GM12878 (cell line): ENCODE measurements around the gene EMP1. TPM values are rescaled to one million over a fixed set of nuclear protein-coding genes. Genes with fewer than 3 reads are reported as not detected.

Source experiments
- ATAC-seq: fragments of 200-7000 bp; cut with Tn5 transposase; 3 replicates; pipeline ENCODE4 v1.9.1; 2020; ENCODE audit warnings: mild to moderate bottlenecking, moderate library complexity
- BruUV-seq: library from RNA; stranded (reverse); fragments of 400-500 nt; replicated peaks from 2 replicates; lab custom pipeline; 2021; lab: Mats Ljungman, UMichigan
- CTCF ChIA-PET: fragments of 300-600 bp; sonication (Branson Sonifier 250); formaldehyde crosslinking; extraction: SDS; loops from one replicate; lab custom pipeline; 2021; ENCODE audit warnings: inconsistent platforms; lab: Yijun Ruan, JAX
- POLR2A ChIA-PET: fragments of 350-600 bp; formaldehyde crosslinking; extraction: SDS; loops from one replicate; lab custom pipeline; 2021; ENCODE audit warnings: inconsistent platforms; lab: Charles Lee
- RAD21 ChIA-PET: fragments of 300-600 bp; sonication (Branson Sonifier 250); formaldehyde crosslinking; loops from one replicate; lab custom pipeline; 2023; ENCODE audit warnings: antibody characterized with exemption; ENCODE audit not compliant: unreplicated experiment; lab: Charles Lee
- SMC1A ChIA-PET: fragments of 300-600 bp; sonication (Branson Sonifier 250); formaldehyde crosslinking; loops from one replicate; lab custom pipeline; 2023; ENCODE audit not compliant: unreplicated experiment, uncharacterized antibody; lab: Charles Lee
- DNase-seq: peaks from one replicate; pipeline ENCODE4 v3.0.0-alpha.2; 2011; ENCODE audit warnings: low read depth, low spot score
- FAIRE-seq: peaks from 3 replicates; lab custom pipeline; 2011; peaks lifted over from hg19 to GRCh38; lab: Jason Lieb, UNC
- H2AFZ ChIP-seq: 2 replicates; pipeline ENCODE4 v1.6.0; 2011; ENCODE audit warnings: low read depth, low read length, control low read depth; ENCODE audit not compliant: control insufficient read depth
- H3K27ac ChIP-seq: 2 replicates; pipeline ENCODE4 v1.5.1; 2011; ENCODE audit warnings: control low read depth; ENCODE audit not compliant: control insufficient read depth, insufficient read depth
- H3K27me3 ChIP-seq, 2 experiments: replicated peaks in 1 of 2; 2 replicates each; pipeline versions ENCODE4 v1.6.0 to v1.6.1; 2011; ENCODE audit warnings: low read length in 1 of 2; ENCODE audit not compliant: control insufficient read depth in 2 of 2, insufficient read depth in 2 of 2
- H3K36me3 ChIP-seq, 2 experiments: 2 replicates each; pipeline ENCODE4 v1.5.1; 2011; ENCODE audit warnings: low read length in 1 of 2; ENCODE audit not compliant: control insufficient read depth in 2 of 2, insufficient read depth in 2 of 2
- H3K4me1 ChIP-seq: 2 replicates; pipeline ENCODE4 v1.6.1; 2011; ENCODE audit warnings: mild to moderate bottlenecking, low read length, moderate library complexity, mixed read lengths; ENCODE audit not compliant: control insufficient read depth, insufficient read depth
- H3K4me2 ChIP-seq: 2 replicates; pipeline ENCODE4 v1.6.0; 2011; ENCODE audit warnings: control low read depth; ENCODE audit not compliant: control insufficient read depth, insufficient read depth
- H3K4me3 ChIP-seq: fragments of 200-600 bp; sonication (generic); 2 replicates; pipeline ENCODE4 v1.5.1; 2016
- H3K79me2 ChIP-seq: 2 replicates; pipeline ENCODE4 v1.6.0; 2011; ENCODE audit warnings: low read length; ENCODE audit not compliant: control insufficient read depth, insufficient read depth
- H3K9ac ChIP-seq: 2 replicates; pipeline ENCODE4 v1.8.0; 2011; ENCODE audit warnings: low read length, control low read depth, mixed read lengths; ENCODE audit not compliant: control insufficient read depth, insufficient read depth
- H3K9me3 ChIP-seq: replicated peaks from 3 replicates; pipeline ENCODE4 v1.5.1; 2011; ENCODE audit warnings: mild to moderate bottlenecking, low read length; ENCODE audit not compliant: control insufficient read depth, insufficient read depth
- H4K20me1 ChIP-seq: 2 replicates; pipeline ENCODE4 v1.6.0; 2011; ENCODE audit not compliant: control insufficient read depth, insufficient read depth
- BACH1 ChIP-seq: fragments of 450-650 bp; IDR thresholded peaks from 2 replicates; pipeline ENCODE4 v1.6.1; 2017; ENCODE audit warnings: mild to moderate bottlenecking, borderline replicate concordance
- BRCA1 ChIP-seq: IDR thresholded peaks from 2 replicates; pipeline ENCODE4 v1.6.1; 2011; ENCODE audit warnings: low read depth, low read length, improper control_type of control experiment
- NR2C1 ChIP-seq: fragments of 450-650 bp; IDR thresholded peaks from 2 replicates; pipeline ENCODE4 v1.6.1; 2017; ENCODE audit warnings: antibody characterized with exemption, mild to moderate bottlenecking, moderate library complexity
- PML ChIP-seq: IDR thresholded peaks from 2 replicates; pipeline ENCODE4 v1.6.1; 2012; ENCODE audit warnings: low read length, inconsistent platforms
- RAD21 ChIP-seq: IDR thresholded peaks from 2 replicates; pipeline ENCODE4 v1.6.1; 2011; ENCODE audit warnings: mild to moderate bottlenecking, low read depth, low read length, moderate library complexity; ENCODE audit not compliant: insufficient read depth
- RFX5 ChIP-seq: IDR thresholded peaks from 2 replicates; pipeline ENCODE4 v1.6.1; 2011; ENCODE audit warnings: low read depth, low read length, improper control_type of control experiment
- SMC3 ChIP-seq: IDR thresholded peaks from 2 replicates; pipeline ENCODE4 v1.6.1; 2011; ENCODE audit warnings: low read length, improper control_type of control experiment, borderline replicate concordance
- TBL1XR1 ChIP-seq: IDR thresholded peaks from 2 replicates; pipeline ENCODE4 v1.6.1; 2012; ENCODE audit warnings: low read depth, low read length, improper control_type of control experiment
- WGBS: methylation state at CpG from one replicate; pipeline ENCODE4 v1.1.6; 2016; ENCODE audit warnings: low lambda C conversion rate; ENCODE audit not compliant: insufficient replicate concordance, insufficient coverage; ENCODE audit errors: missing lambda C conversion rate; 5-methylcytosine and 5-hydroxymethylcytosine counted together
- in situ Hi-C: fragments of 300-500 bp; cut with MboI; formaldehyde crosslinking; loops from 9 replicates; pipeline ENCODE4 v1.14.3; 2018; ENCODE audit warnings: mixed read lengths
- intact Hi-C: fragments of 100-400 bp; cut with micrococcal nuclease; formaldehyde crosslinking; loops from one replicate; pipeline ENCODE4 v1.14.2; 2022; ENCODE audit not compliant: unreplicated experiment
- polyA plus RNA-seq, 11 experiments: library from polyadenylated mRNA; depleted of rRNA in 4 of 11; unstranded in 6 of 11; stranded (reverse) in 5 of 11; fragments of >200 nt; fragmentation: Nextera tagmentation in 4 of 11; fragmentation: Illumina TruSeq in 1 of 11; extraction: Ambion mirVana in 4 of 11; extraction: Trizol in 1 of 11; gene quantifications; 1 replicate in 1 of 11; 2 replicates in 10 of 11; pipeline versions ENCODE4 v1.2.1 to v1.2.3, GENCODE V29; 2011 to 2016; ENCODE audit warnings: inconsistent platforms in 2 of 11, missing spikeins in 2 of 11, low read depth in 1 of 11
- total RNA-seq, 4 experiments: library from RNA; depleted of rRNA in 3 of 4; stranded (reverse); fragments of >200 nt in 3 of 4; fragmentation: Illumina TruSeq in 1 of 4; extraction: Trizol in 1 of 4; gene quantifications; 2 replicates each; pipeline versions ENCODE4 v1.2.1 to v1.2.3, GENCODE V29; 2013 to 2021
- TF ChIP-seq, protein P1 (sequence below), 3 experiments: IDR thresholded peaks in 2 of 3; conservative IDR thresholded peaks in 1 of 3; 2 replicates each; pipeline ENCODE4 v1.5.1; 2011; ENCODE audit warnings: low read depth in 3 of 3, low read length in 3 of 3, mild to moderate bottlenecking in 3 of 3, control low read depth in 2 of 3, moderate library complexity in 2 of 3, inconsistent platforms in 1 of 3, mixed read lengths in 1 of 3; ENCODE audit not compliant: control insufficient read depth in 2 of 3, insufficient read depth in 1 of 3; ENCODE audit errors: extremely low read depth in 1 of 3

EMP1 gene
- total and polyA plus RNA-seq, 10 of the 15 experiments (the other 5 are each of a cell fraction or from before 2014, with no cell fraction given) = 0.09 to 0.90 (median 0.25) TPM; not detected in 1

DNA sequence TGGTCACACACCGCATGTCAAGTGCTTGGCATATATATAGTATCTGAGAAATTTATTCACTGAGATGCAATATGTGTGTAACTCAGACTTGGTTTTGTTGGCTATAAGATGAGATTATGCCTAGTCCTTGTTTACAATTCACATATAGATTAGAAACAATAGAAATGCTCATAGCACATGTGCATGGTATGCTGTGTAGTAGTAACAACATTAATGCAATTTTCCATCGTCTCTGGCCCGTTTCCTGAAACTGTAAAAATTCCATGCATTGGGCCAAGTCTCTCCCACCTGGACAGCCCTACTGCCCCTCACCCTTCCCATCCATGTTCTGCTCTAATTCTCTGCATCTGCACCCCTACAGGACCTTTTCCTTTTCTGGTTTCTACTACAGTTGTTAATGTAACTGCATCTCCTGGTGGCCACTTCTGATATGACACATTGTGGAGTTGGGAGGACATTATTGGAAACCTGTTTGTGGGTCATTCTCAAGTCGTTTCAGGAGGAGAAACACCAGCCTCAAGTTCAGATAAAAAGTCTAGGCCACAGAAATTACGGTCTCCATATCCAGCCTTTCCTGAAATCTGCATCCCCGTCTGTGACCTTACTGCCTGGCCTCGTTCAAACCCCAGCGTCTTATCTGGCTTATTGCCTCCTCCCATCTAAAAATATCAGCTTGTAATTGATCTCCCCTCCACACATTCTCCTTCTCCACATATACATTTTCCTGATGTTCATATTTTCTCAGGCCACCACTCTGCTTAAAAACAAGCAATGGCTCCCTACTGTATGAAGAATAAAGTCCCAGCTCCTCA, 37.5 kb downstream of the EMP1 start:
- no peaks in the 10 kb centered on the region for H3K4me1 ChIP-seq
- no peaks in the 10 kb centered on the region for H3K27me3 ChIP-seq
- H4K20me1 ChIP-seq = no peaks in the 10 kb centered on the region
- intact Hi-C loops = loop anchor here (1.0 kb wide), 1 partner anchor 318 kb away; no protein-coding TSS in a partner anchor
- ChIA-PET RAD21 (no interaction called here), CTCF (interaction anchor here (0.9 to 1.9 kb wide), 2 partner anchors 20 to 22 kb away, joined by 3 to 7 read pairs; no protein-coding TSS in a partner anchor), POLR2A (no interaction called here), SMC1A (interaction anchor here (0.9 kb wide), 1 partner anchor 445 kb away, joined by 3 read pairs; no protein-coding TSS in a partner anchor)
- FAIRE-seq (peak; percentile 38), DNase-seq (no peak), ATAC-seq (peak; percentile 70)
- H2AFZ ChIP-seq = no peak overlapping the region
- no peaks in the 10 kb centered on the region for H3K79me2 ChIP-seq
- H3K36me3 ChIP-seq = no peaks in the 10 kb centered on the region
- WGBS = 62% methylated on average over 8 of the region's 8 CpGs
- H3K9me3 ChIP-seq = no peaks in the 10 kb centered on the region
- H3K4me3 ChIP-seq = no peak overlapping the region
- H3K4me2 ChIP-seq = no peak overlapping the region
- BruUV-seq = no TSS peak
- no peak overlapping the region for H3K9ac ChIP-seq
- H3K27ac ChIP-seq = no peak overlapping the region
- in situ Hi-C loops = no loop called here
- peak; percentile 77 for TF ChIP-seq SMC3
- TF ChIP-seq BRCA1 = no peak
- TF ChIP-seq BACH1 = no peak
- peak; percentile 63 for TF ChIP-seq RAD21
- no peak for TF ChIP-seq TBL1XR1
- TF ChIP-seq NR2C1 = no peak
- TF ChIP-seq, protein P1, sequence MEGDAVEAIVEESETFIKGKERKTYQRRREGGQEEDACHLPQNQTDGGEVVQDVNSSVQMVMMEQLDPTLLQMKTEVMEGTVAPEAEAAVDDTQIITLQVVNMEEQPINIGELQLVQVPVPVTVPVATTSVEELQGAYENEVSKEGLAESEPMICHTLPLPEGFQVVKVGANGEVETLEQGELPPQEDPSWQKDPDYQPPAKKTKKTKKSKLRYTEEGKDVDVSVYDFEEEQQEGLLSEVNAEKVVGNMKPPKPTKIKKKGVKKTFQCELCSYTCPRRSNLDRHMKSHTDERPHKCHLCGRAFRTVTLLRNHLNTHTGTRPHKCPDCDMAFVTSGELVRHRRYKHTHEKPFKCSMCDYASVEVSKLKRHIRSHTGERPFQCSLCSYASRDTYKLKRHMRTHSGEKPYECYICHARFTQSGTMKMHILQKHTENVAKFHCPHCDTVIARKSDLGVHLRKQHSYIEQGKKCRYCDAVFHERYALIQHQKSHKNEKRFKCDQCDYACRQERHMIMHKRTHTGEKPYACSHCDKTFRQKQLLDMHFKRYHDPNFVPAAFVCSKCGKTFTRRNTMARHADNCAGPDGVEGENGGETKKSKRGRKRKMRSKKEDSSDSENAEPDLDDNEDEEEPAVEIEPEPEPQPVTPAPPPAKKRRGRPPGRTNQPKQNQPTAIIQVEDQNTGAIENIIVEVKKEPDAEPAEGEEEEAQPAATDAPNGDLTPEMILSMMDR (IDR thresholded peaks at IDR 0.05 in 2 of 3, conservative IDR thresholded peaks at IDR 0.05 in 1 of 3; ENCODE audit: control insufficient read depth in 2 of 3, extremely low read depth in 1 of 3, insufficient read depth in 1 of 3, low read depth in 3 of 3, low read length in 3 of 3) = peak; percentile 56 to 78 (median 75)
- no peak for TF ChIP-seq PML
- TF ChIP-seq RFX5 = no peak
